LoVo (cell line): ENCODE data around the gene KATNAL2.

ENCODE experiments used
- DNase-seq: peaks from one replicate; pipeline ENCODE4 v3.0.0-alpha.2; 2016; ENCODE audit warnings: low spot score

Gene KATNAL2

DNA sequence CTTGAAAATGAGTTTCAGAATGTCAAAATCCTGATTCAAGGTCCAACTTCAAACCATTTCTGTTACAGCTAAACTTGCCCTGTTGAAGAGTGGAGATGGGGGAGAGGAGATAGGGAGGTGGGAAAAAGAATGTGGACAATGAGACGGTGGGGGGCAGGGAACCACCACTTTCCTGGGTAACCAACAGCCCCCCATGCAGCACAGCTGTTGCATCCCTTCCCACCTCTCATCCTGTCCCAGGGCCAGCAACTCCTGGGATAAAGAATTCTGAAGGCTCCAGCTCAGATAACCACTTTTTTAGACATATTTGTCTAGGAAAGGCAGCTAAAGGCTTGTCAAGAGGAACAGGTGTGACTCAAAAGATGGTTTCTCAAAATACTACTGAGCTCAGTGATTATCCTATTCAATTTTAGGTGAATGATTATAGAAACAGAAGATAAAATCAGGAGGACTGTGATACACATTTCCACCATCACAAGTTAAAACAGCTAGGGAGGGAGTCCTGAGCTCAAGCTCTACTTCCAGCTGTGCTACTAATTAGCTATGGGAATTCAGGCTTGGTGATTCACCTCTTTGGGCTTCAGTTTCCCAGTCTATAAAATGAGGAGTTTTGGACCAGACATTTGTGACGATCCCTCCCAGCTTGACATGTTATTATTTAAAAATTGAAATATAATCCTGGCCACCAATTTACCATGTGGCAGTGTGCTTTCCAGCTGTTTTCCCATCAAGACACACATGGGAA lies 196.6 kb downstream of the KATNAL2 start:
- DNase-seq: no peak

DNA sequence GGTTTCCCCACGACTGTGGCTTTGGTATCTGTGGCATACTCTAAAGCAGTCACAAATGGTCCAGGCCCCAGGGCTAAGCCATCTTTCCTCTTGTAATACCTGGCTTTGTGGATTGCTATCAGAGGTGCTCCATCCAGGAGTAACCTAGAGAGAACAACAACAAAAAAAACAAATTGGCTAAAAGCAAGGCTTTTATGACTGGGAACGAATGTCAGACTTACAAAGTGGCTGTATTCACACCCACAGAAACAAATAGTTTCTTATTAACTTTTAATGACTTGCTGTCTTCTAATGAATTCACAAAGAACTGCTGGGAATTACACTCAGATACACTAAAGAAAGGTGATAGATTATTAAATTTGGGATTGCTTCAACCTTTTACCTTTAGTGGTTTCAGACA lies 197.8 kb downstream of the KATNAL2 start:
- DNase-seq: no peak

DNA sequence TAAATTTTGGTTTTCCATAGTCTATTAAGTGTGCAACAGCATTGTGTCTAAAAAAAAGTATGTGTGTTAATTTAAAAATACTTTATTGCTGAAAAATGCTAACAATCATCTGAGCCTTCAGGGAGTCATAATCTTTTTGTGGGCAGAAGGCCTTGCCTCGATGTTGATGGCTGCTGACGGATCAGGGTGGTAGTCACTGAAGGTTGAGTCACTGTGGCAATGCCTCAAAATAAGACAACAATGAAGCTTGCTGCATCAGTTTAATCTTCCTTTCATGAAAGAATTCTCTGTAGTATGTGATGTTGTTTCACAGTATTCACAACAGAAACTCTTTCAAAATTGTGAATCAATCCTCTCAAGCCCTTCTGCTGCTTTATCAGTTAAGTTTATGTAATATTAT lies 201.6 kb downstream of the KATNAL2 start:
- no peak for DNase-seq

DNA sequence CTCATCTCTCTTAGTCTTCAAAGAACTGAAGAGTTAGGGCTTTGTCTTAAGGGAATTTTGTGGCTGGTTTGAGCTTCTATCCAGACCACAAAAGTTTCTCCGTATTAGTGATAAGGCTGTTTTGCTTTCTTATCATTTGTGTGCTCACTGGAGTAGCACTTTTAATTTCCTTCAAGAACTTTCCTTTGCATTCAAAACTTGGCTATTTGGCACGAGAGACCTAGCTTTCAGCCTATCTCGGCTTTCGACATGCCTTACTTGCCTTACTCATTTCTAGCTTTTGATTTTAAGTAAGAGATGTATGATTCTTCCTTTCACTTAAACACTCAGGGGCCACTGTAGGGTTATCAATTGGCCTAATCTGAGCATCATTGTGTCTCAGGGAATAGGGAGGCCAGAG lies 203.0 kb downstream of the KATNAL2 start:
- DNase-seq: no peak

DNA sequence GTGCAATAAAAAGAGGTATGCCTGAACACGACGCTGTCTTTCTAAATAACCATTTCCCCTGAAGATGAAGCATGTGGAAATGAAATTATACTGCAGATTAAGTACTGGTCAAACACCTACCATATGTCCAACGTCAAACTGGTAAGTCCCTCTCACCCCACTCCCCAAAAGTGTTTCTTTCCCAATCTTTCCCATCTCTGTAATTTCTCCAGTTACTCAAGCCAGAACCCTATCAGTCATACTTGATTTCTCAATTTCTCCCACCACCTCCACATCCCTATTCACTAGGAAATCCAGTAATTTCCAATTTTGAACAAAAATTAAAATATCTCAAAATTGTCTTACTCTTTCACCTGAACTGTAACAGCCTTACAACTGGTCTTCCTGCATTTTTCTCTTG lies 203.7 kb downstream of the KATNAL2 start:
- DNase-seq: no peak

DNA sequence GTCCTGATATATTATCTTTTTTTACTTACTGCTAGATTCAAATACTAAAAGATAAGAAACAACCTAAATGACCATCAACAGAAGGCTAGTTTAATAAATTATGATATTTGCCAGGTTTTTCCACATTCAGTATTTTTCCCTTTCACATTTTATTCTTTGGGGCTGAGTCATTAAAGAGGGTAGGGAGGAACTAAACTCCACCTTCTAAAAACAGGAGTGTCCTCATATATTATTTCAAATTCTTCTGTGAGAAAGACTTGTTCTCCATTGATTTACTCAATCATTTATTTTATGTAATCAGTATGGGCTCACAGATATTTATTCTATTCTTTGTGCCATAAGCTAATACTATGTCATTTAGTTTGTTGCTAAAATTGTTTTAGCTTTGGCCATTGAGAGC lies 223.9 kb downstream of the KATNAL2 start:
- no peak for DNase-seq

DNA sequence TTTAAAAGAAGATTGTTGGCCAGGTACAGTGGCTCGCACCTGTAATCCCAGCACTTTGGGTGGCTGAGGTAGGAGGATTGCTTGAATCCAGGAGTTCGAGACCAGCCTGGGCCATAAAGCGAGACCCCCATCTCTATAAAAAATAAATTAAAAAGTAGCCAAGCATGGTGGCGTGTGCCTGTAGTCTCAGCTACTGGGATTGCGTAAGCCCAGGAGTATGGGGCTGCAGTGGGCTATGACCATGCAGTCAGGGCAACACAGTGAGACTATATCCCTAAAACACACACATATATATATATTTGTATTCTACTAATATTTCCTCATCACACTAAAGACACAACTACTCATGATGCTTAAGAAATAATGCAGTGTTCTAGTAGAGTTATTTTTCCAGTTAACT lies 225.8 kb downstream of the KATNAL2 start:
- DNase-seq: no peak

DNA sequence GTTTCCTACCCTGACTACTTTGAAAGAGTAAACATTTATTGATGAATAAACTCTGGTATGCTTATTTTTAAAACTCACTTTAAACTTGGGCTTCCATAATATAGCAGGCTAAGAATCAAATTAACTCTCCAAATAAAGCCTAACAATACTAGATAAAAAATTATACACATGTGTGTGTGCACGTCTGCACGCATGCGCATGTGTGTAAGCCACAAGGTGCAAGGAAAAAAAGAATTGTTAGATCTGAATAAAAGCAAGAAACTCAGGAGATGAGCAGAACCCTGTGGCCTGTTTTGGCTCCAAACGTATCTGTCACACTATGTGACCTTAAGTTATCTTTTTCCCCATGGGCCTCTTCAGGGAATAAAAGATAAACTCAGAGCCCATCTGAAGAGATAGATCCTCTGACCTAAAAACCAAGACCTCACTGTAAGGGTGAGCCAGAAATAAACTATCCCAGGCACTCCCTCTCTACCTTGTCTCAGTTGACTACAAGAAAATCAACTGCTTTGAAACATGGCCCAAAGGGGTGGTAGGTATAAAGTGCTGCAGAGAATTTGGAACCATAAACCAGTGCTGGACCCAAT lies 226.6 kb downstream of the KATNAL2 start:
- no peak for DNase-seq

DNA sequence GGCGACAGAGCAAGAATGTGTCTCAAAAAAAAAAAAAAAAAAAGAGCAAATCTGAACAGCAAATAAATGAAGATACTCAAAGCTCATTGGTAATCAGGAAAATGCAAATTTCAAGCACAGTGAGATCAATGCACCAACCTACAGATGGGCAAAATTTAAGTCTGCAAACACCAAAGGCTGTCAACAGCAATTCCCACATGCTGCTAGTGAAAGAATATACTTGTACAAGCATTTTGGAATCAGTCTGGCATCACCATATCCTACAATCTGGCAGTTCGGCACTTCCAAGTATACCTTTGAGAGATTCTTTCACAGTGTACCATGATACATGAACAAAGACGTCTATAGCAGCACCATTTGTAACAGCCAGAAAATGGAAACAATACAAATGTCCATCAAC lies 228.8 kb downstream of the KATNAL2 start:
- DNase-seq: no peak

DNA sequence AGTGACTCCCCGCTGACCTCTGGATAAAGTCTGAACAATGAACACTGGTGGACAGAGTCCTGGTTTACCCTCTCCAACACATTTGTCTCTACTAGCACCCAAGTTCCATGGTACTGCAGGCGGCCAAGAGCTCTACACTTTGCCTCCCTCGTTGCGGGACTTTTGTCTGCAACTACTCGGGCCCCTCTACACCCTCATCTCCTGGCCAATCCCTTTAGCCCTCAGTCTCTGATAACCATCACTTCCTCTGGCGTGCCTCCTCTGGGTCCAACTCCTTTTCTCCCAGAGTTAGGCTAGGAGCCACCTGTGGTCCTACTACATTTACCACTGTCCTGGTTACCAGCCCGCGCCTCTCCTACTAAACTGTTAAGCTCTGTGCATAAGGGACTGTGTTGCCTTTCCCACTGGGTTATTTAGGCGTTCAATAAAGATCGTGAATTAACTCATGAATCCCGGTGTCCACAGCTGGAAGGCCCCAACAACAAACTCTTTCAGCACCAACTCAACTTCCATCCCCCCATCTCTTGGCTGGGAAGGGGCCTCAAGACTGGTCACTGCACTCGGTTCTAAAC lies 232.1 kb downstream of the KATNAL2 start:
- no peak for DNase-seq

DNA sequence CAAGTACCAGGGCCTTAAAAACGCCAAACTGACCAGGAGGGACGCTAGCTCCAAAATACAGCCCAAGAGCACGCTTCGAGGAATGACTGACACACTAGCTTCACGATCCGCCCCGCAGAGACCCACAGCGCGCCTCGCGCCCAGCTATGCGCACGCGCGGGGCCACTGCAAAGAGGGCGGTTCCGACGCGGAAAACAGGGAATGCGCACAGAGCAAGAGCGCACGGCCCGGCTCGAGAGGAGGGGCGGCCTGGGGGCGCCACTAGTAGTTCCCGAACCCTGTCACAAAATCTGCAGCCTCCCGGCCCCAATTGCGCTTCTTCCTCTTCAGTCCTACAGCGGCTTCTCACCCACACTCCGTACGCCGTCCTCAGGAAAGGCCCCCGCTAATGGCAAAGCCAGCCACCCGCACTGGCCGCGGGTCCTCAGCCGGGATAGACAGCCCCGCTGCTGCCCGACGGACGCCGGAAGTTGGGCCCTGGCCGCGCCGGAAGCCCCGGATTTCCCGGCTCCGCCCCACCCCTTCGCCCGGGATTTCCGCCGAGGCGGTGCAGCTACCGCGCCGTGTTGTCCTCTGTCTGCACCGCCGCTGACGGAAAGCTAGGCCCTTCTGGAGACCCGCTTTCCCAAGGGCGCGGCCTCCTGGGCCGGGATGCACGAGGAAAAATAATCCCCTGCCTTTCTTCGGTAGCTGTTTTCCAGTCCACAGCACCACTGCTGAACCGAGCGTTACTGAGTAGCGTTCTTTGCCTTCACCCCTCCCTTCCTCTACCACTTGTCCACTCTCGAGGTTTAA lies 232.8 kb downstream of the KATNAL2 start, which contains the start of gene HDHD2:
HDHD2 (minus strand) TSS at position 472 of the 795 bp plus-strand sequence. CDS start 14,061 bp downstream, outside the sequence.
- peak; percentile 75 for DNase-seq

DNA sequence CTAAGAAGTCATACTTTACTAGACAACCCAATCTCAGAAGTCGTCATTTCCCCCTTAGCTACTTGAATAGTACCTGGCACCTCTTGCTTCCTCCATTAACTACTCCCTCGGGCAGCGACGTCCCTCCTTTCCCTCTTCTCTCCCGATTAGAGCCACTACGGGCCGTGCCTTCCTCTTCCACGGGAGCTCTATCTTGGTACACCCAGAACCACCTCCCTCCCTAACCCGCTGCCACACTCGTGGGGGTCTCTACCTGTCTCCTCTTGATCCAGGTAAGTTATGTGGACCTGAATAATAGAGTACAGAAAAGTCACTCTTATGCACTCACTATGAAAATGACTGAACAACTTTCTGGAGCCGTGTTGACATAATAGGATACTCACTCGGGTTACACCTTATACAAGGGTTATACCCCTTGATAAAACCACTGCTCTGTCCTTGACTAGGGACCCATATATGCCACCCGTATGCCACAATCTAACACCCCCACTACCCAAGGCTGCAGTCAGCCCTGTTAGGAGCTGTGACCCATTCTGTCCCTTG lies 233.5 kb downstream of the KATNAL2 start:
- DNase-seq: no peak

DNA sequence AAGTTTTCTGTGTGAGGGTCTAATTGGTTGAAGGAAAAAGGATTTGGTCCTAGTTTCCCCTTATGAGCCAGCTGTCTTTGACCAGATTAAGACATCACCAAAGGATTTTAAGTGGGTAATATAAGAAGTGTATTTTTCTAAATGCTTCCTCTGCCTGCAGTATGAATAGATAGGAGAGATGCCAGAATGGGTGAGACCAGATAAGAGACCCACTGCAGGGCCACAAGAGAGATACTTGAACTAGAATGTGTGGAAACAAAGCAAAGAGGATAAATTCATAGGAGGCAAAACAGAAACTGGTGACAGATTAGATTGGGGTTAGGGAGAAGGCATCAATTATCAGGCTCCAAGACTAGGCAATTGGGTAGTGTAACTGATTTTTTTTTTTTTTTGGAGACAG lies 234.0 kb downstream of the KATNAL2 start:
- no peak for DNase-seq
